ENCODE measurements around the gene LCN2. TPM values are rescaled to one million over a fixed set of nuclear protein-coding genes. Genes with fewer than 3 reads are reported as not detected.

LCN2 gene
- total and polyA plus RNA-seq, 9 of the 15 experiments (the other 6 are each of a cell fraction or from before 2014, with no cell fraction given) = 0.10 to 1.2 (median 0.44) TPM; not detected in 1

- TF ChIP-seq TRIM25 (IDR thresholded peaks at IDR 0.05; ENCODE audit: borderline replicate concordance) (no peak), BRF1 (IDR thresholded peaks at IDR 0.05; ENCODE audit: borderline replicate concordance, extremely low read depth, insufficient read length) (no peak), ZZZ3 (IDR thresholded peaks at IDR 0.05) (no peak)
Measured at GRCh38 chr9:128146591-128147120, 2.6 kb upstream of the LCN2 start (continued).

DNA sequence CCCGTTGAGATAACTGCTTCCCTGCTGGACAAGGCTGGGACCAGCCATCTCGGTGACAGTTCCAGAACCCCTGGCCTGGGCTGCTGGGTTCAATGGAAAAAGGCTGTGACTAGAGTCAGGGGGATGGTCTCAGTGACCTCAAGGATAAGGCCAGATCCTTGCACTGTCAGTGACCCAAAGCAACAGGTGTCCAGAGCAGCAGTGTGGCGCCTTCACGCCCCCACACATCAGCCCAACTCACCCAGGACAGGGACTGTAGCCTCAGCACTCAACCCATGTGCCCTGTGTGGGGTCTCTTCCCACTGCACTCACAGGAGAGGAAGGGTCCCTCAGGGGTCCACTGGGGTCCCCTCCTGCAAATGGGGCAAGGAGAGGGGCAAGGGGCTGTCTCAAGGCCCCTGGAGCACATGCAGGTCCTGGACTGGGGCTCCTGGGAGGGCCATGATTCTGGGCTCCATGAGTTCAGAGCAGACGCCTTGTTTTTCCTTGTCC lies 698 bp upstream of the LCN2 start:
- in situ Hi-C loops (cut with MboI) = no loop called here
- Histone ChIP-seq H3K4me3 (no peak overlapping the region), H3K79me2 (ENCODE audit: control insufficient read depth, insufficient read depth, low read length) (no peaks in the 10 kb centered on the region), H3K9ac (ENCODE audit: insufficient read depth in 1 of 2, low read depth in 2 of 2, low read length in 2 of 2) (peak overlapping the region; percentile 9 to 63; a peak in 2 of 4 replicates), H3K4me2 (ENCODE audit: insufficient read depth, low read length) (no peak overlapping the region), H4K20me1 (replicated peaks; ENCODE audit: control insufficient read depth, insufficient read depth, low read length) (no peaks in the 10 kb centered on the region), H3K27me3 (ENCODE audit: control insufficient read depth in 2 of 2, insufficient read depth in 2 of 2, low read length in 2 of 2) (no peaks in the 10 kb centered on the region), H3K9me3 (replicated peaks; ENCODE audit: control insufficient read depth, insufficient read depth, low read depth, low read length) (no peaks in the 10 kb centered on the region), H2AFZ (ENCODE audit: low read depth, low read length) (no peak overlapping the region; the same call in 1 of the 2 replicates), H3K9me1 (ENCODE audit: control insufficient read depth, insufficient read depth, low read length) (peaks cover 8% of the 10 kb centered on the region), H3K4me1 (replicated peaks in 1 of 2; ENCODE audit: control insufficient read depth in 2 of 2, insufficient read depth in 2 of 2, low read length in 2 of 2) (peaks cover 25 to 78% of the 10 kb centered on the region in 2 experiments), H3K27ac (ENCODE audit: extremely low read depth, low read depth, low read length) (no peak overlapping the region), H3K36me3 (ENCODE audit: control insufficient read depth, insufficient read depth, low read length) (no peaks in the 10 kb centered on the region)
- WGBS (ENCODE audit: insufficient coverage, low coverage, missing lambda C conversion rate) = 67% methylated on average over 5 of the region's 5 CpGs
- ChIA-PET POLR2A (interaction anchor here (0.6 to 1.1 kb wide), 2 partner anchors 8 to 11 kb away, joined by 3 read pairs; partner anchors contain the start of gene BBLN), CTCF (ENCODE audit: low intra/inter-chr PET ratio) (no interaction called here)
- BruUV-seq (replicated peaks) = no TSS peak
- intact Hi-C loops (cut with micrococcal nuclease) = no loop called here
- FAIRE-seq (no peak), ATAC-seq (no peak), DNase-seq (ENCODE audit: extremely low read depth in 1 of 4, low spot score in 3 of 4) (peak; percentile 30 to 60 (median 42))
- peak; percentile 58; the same call in 1 of the 2 replicates for TF ChIP-seq ZBTB7A (IDR thresholded peaks at IDR 0.05; ENCODE audit: borderline replicate concordance, control insufficient read depth, low read depth, low read length)
- no peak for TF ChIP-seq MGA (IDR thresholded peaks at IDR 0.05)
- 0 out of 2 replicates have a peak, but pooled peaks have one; percentile 4 for TF ChIP-seq CTBP1 (IDR thresholded peaks at IDR 0.05; ENCODE audit: borderline replicate concordance)
- no peak for TF ChIP-seq ZNF324 (CRISPR knock-in tag; IDR thresholded peaks at IDR 0.05)
